Fibroblast of skin of back (primary cell): ENCODE data around the gene TRAK1.

ENCODE experiments used
- DNase-seq: peaks from one replicate; pipeline ENCODE4 v3.0.0-alpha.2; 2013

TRAK1 gene

GRCh38 chr3:42179110-42179725 lies 88.1 kb downstream of the TRAK1 start:
- peak; percentile 92 for DNase-seq

- DNase-seq = no peak
Observed at GRCh38 chr3:42180901-42181300, 89.7 kb downstream of the TRAK1 start.

GRCh38 chr3:42182555-42182954 lies 91.4 kb downstream of the TRAK1 start:
- DNase-seq = peak; percentile 47

GRCh38 chr3:42183991-42184632 lies 93.0 kb downstream of the TRAK1 start:
- DNase-seq = peak; percentile 27

GRCh38 chr3:42184651-42185443 lies 93.7 kb downstream of the TRAK1 start:
- peak; percentile 35 for DNase-seq

- DNase-seq = no peak
Observed at GRCh38 chr3:42187936-42188335, 96.8 kb downstream of the TRAK1 start.

GRCh38 chr3:42188376-42188775 lies 97.2 kb downstream of the TRAK1 start:
- DNase-seq = no peak

DNA sequence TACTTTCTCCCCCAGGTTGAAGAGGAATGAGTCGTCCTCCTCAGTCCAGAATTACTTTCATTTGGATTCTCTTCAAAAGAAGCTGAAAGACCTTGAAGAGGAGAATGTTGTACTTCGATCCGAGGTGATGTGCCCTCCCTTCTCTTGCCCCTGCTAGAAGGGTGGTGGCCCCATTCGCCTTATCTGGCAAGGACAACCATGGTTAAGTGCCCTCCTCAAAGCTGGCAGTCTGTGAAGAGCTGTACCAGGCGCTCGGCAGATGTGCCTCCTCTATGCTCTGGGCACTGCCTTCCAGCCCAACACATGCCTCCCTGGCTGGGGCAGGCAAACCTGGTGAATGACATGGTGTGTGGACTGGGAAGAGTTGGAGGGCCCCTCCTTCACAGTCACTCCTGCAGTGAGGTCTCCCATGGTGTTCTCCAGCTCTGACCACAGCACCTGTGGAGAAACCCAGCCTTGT lies 97.9 kb downstream of the TRAK1 start:
- DNase-seq = no peak

DNA sequence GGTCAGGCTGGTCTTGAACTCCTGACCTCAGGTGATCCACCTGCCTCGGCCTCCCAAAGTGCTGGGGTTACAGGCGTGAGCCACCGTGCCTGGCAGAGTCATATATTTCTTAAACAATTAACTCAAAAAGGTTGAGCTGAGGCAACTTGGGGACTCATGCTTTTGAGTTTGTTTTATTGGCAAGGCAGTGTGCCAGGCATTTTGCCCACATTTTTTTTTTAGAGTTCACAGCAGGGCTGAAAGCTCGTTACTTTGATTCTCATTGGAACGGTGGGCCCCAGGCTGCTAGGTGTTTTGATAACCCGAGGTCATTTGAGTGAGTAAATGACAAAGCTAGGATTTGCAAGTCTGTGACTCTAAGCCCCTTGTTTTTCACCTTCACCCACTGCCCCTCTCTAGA lies 98.6 kb downstream of the TRAK1 start:
- DNase-seq = no peak

DNA sequence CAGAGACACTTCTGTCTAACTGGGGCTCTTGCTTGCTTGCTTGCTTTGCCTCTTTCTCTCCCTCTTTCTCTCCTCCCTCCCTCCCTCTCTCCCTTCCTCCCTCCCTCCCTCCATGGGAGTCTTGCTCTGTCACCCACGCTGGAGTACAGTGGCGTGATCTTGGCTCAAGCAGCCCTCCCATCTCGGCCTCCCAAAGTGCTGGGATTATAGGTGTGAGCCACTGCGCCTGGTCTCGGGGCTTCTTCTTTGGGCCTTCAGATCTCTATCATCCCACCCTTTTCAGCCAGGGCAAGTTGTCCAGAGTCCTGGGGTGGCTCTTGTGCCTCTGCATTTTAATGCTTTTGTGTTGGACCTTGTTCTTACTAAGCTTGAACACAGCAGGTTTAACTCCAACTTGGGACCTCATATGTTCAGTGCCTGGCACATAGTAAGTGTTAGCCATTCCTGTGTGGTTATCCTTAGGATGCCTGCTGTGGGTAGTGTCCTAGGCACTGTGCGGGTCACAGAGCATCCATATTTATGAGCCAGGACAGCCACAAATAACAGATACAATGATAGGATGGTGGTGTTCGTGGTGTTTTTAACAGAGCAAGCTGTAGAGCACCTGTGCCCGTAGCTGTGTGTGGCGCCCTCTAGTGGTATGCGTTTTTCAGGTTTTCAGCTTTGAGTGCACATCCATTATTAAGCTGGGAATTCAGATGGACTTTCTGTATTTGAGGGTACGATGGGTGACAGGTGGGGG lies 99.7 kb downstream of the TRAK1 start:
- DNase-seq = peak; percentile 55

DNA sequence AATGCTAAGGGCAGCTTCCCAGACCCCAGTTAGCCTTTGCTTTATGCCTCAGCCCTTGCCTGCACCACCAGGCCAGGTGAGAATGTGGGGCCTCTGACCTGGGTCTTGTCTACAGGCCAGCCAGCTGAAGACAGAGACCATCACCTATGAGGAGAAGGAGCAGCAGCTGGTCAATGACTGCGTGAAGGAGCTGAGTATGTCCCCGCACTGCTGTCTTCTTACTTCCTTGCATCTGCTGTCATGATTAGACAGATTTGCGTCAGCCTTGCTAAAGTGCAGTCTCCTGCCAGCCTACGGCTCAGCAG lies 100.2 kb downstream of the TRAK1 start:
- no peak for DNase-seq

DNA sequence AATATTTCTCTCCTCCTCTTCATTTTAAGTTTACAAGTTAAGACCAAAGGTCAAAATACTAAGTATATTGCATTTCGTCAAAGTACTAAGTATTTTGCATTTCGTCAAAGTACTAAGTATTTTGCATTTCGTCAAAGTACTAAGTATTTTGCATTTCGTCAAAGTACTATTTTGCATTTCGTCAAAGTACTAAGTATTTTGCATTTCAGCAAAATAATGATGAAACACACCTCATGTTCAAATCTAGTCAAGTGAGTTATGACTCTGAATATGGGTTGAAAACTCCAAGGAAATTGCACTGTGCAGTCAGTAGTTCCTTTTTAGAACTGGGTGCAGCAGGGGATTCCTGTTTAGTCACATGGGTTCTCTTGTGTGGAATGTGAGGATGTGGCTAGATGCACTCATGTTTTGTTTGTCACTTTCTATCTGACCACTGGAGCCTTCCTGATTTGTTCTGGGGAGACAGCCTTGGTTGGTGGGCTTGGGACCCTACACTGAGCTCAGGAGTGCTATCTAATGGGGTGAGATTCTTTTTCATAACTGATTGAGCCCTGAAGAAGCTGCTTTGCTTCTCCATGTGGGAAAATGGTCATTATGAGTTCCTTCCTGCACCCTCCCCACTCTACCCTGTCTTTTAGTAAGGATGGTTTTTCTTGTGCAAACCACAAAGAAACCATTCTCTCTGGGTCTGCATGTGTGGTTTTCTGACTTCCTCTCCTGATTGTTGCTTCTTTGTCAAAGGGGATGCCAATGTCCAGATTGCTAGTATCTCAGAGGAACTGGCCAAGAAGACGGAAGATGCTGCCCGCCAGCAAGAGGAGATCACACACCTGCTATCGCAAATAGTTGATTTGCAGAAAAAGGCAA lies 101.4 kb downstream of the TRAK1 start:
- DNase-seq = peak; percentile 43

- no peak for DNase-seq
Observed at GRCh38 chr3:42194943-42195510, 103.9 kb downstream of the TRAK1 start.

GRCh38 chr3:42195879-42196330 lies 104.7 kb downstream of the TRAK1 start:
- peak; percentile 36 for DNase-seq

- no peak for DNase-seq
Observed at GRCh38 chr3:42198709-42199108, 107.6 kb downstream of the TRAK1 start.

DNA sequence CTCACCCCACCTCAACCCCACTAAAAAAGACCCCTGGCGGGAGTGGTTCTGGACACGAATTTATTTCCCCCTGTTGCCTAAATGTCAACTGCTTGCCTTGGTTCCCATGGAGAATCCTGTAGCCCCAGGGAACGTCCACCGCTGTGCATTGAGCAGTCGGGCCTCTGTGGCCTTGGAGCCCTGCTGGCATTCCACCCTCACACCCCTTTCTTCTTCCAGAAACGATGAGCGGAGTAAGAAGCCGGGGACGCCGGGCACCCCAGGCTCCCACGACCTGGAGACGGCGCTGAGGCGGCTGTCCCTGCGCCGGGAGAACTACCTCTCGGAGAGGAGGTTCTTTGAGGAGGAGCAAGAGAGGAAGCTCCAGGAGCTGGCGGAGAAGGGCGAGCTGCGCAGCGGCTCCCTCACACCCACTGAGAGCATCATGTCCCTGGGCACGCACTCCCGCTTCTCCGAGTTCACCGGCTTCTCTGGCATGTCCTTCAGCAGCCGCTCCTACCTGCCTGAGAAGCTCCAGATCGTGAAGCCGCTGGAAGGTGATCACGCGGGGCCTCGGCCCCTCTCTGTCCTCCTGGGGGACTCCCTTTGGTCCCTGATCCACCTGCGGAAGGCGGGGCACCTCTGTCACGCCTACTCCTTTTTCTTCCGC lies 111.2 kb downstream of the TRAK1 start:
- no peak for DNase-seq

DNA sequence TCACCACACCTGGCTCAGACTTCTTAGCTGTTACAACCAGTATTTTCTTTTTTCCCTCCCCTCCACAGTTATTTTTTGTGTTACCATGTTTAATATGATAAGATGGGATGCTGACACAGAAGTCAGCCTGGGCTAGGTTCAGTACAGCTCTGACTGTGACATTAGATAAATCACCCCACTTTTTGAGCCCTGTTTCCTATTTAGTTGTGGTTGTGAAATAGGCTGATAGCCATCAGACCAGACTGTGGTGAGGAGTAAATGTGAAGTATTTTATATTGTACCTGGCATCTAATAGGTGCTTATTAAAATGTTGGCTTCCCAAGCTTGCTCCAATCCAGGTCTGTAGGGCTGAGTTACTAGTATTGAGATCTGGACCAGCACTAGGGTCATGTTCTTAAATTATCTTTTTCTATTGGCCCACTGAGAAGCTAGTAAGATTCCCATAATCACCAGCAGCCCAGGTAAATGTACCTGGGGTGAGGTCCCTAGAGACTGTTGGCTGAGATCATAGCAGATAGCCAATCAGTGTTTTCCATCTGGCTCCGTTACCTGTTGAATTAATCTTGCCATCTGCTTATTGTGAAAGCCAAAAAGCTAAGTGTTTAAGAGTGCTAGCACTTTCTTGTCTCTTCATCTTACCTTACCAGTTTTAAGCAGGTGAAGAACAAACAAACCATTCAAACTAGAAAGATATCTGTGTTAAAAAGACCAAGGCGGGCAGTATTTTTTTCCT lies 113.9 kb downstream of the TRAK1 start:
- no peak for DNase-seq

GRCh38 chr3:42205800-42206514 lies 114.8 kb downstream of the TRAK1 start:
- DNase-seq = no peak

DNA sequence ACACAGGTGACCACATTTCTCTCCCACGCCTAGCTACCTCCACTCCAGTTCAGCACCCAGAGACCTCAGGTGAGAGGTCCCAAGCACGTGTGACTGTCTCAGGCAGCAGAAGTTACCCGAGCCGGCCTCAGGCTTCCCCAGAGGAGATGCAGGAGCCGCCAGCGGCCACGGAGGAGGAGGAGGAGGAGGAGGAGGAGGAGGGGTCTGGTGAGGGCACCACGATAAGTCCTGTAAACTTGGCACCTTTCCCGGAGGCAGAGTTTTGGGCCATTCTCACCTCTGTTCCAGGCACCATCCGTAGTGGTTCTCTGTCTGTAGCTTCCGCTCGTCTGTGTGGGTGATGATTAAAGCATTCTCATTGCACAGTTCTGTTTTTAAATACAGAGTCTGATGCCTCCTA lies 118.8 kb downstream of the TRAK1 start:
- DNase-seq = no peak

DNA sequence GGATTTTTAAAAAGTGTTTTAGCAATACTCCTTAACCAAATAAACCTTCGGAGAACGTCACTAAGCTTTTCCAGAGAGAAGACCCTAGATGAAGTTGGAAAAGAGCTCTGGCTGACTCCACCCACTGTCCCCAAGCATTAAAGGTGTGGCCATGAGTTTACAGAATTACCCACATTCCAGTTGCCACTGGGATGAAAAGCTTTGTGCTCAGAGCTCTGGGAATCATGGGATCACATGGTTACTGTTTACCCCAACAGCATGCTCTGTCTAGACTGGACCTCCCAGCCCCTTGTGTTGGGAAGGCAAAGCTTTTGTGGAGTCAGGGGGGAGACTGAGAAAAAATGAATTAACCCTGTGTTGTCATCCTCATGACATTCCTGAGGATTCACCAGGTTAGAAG lies 119.6 kb downstream of the TRAK1 start:
- no peak for DNase-seq
